Neural cell (in vitro differentiated cells): ENCODE results near the gene MYO10. TPM values are rescaled to one million over a fixed set of nuclear protein-coding genes. Genes with fewer than 3 reads are reported as not detected.

Source experiments
- H2AFZ ChIP-seq: fragments of 200-600, 300-800 bp; sonication (generic), shearing (Covaris generic); 2 replicates; pipeline ENCODE4 v1.6.0; 2014; ENCODE audit warnings: low read depth, mild to moderate bottlenecking, antibody characterized with exemption, low read length, moderate library complexity
- H3F3A ChIP-seq: fragments of 200-600 bp; shearing (Covaris generic); 2 replicates; pipeline ENCODE4 v1.6.1; 2016; ENCODE audit warnings: mild to moderate bottlenecking, moderate library complexity, mixed read lengths, antibody characterized with exemption, low read length; ENCODE audit not compliant: insufficient read depth, poor library complexity, severe bottlenecking
- H3K27ac ChIP-seq: fragments of 200-600, 300-800 bp; sonication (generic), shearing (Covaris generic); 2 replicates; pipeline ENCODE4 v1.5.1; 2014; ENCODE audit warnings: mild to moderate bottlenecking, low read length, moderate library complexity
- H3K27me3 ChIP-seq: fragments of 300-800, 200-600 bp; sonication (generic), shearing (Covaris generic); 2 replicates; pipeline ENCODE4 v1.6.0; 2014; ENCODE audit warnings: mild to moderate bottlenecking, low read depth, low read length, moderate library complexity; ENCODE audit not compliant: insufficient read depth
- H3K36me3 ChIP-seq: fragments of 300-800, 200-600 bp; sonication (generic), shearing (Covaris generic); 2 replicates; pipeline ENCODE4 v1.5.1; 2014; ENCODE audit warnings: mild to moderate bottlenecking, antibody characterized with exemption, low read length, moderate library complexity; ENCODE audit not compliant: insufficient read depth
- H3K4me2 ChIP-seq: fragments of 300-800, 200-600 bp; sonication (generic), shearing (Covaris generic); 2 replicates; pipeline ENCODE4 v1.6.0; 2014; ENCODE audit warnings: mild to moderate bottlenecking, low read length
- H3K4me3 ChIP-seq: fragments of 300-800, 200-600 bp; sonication (generic), shearing (Covaris generic); 2 replicates; pipeline ENCODE4 v1.5.1; 2014; ENCODE audit warnings: mild to moderate bottlenecking, low read length, moderate library complexity
- H3K79me2 ChIP-seq: fragments of 200-600 bp; shearing (Covaris generic); replicated peaks from 2 replicates; pipeline ENCODE4 v1.6.0; 2014; ENCODE audit warnings: mild to moderate bottlenecking, low read length, moderate library complexity; ENCODE audit not compliant: insufficient read depth
- H3K9ac ChIP-seq: fragments of 300-800, 200-600 bp; sonication (generic), shearing (Covaris generic); 2 replicates; pipeline ENCODE4 v1.6.1; 2016; ENCODE audit warnings: mild to moderate bottlenecking, low read length, mixed read lengths
- H3K9me2 ChIP-seq: fragments of 200-600 bp; shearing (Covaris generic); 2 replicates; pipeline ENCODE4 v1.6.1; 2016; ENCODE audit warnings: mild to moderate bottlenecking, low read length, mixed read lengths; ENCODE audit not compliant: insufficient read depth
- H3K9me3 ChIP-seq: fragments of 200-600, 300-800 bp; sonication (generic), shearing (Covaris generic); 2 replicates; pipeline ENCODE4 v1.6.1; 2016; ENCODE audit warnings: mild to moderate bottlenecking, mixed run types, low read length, moderate library complexity, mixed read lengths
- H4K20me1 ChIP-seq: fragments of 200-600 bp; shearing (Covaris generic); 2 replicates; pipeline ENCODE4 v1.6.1; 2016; ENCODE audit warnings: mild to moderate bottlenecking, mixed run types; ENCODE audit not compliant: insufficient read depth
- CTCF ChIP-seq: fragments of 450-650 bp; IDR thresholded peaks from 2 replicates; pipeline ENCODE4 v1.5.1; 2014; ENCODE audit warnings: antibody characterized with exemption, mild to moderate bottlenecking, moderate library complexity; ENCODE audit not compliant: poor library complexity, severe bottlenecking
- EP300 ChIP-seq: fragments of 450-650 bp; conservative IDR thresholded peaks from 2 replicates; pipeline ENCODE4 v1.6.1; 2014; ENCODE audit warnings: antibody characterized with exemption, mild to moderate bottlenecking, moderate library complexity; ENCODE audit not compliant: poor library complexity, severe bottlenecking
- EZH2 ChIP-seq: fragments of 200-600, 300-800 bp; shearing (Covaris generic), sonication (generic); IDR thresholded peaks from 2 replicates; pipeline ENCODE4 v1.6.1; 2014; ENCODE audit warnings: antibody characterized with exemption, low read length, borderline replicate concordance, mild to moderate bottlenecking; ENCODE audit not compliant: insufficient read depth, poor library complexity, severe bottlenecking
- MXI1 ChIP-seq: fragments of 450-650 bp; conservative IDR thresholded peaks from 2 replicates; pipeline ENCODE4 v1.6.1; 2014; ENCODE audit warnings: antibody characterized with exemption, mild to moderate bottlenecking; ENCODE audit not compliant: poor library complexity, severe bottlenecking
- POLR2AphosphoS5 ChIP-seq: IDR thresholded peaks from 2 replicates; pipeline ENCODE4 v1.6.1; 2012
- RAD21 ChIP-seq: fragments of 450-650 bp; conservative IDR thresholded peaks from 2 replicates; pipeline ENCODE4 v1.6.1; 2014; ENCODE audit warnings: antibody characterized with exemption, mild to moderate bottlenecking, moderate library complexity
- REST ChIP-seq: IDR thresholded peaks from 2 replicates; pipeline ENCODE4 v1.6.1; 2012; ENCODE audit warnings: borderline replicate concordance
- SMC3 ChIP-seq: fragments of 450-650 bp; conservative IDR thresholded peaks from 2 replicates; pipeline ENCODE4 v1.6.1; 2014; ENCODE audit warnings: antibody characterized with exemption, mild to moderate bottlenecking, moderate library complexity; ENCODE audit not compliant: poor library complexity
- TAF1 ChIP-seq: IDR thresholded peaks from 2 replicates; pipeline ENCODE4 v1.6.1; 2012; ENCODE audit warnings: low read depth
- polyA plus RNA-seq: library from polyadenylated mRNA; depleted of rRNA; stranded (reverse); fragments of >200 nt; gene quantifications from 2 replicates; pipeline ENCODE4 v1.2.3, GENCODE V29; 2014

Gene MYO10
- polyA plus RNA-seq, 1 donor from 2014 or later: 3.2 TPM

DNA sequence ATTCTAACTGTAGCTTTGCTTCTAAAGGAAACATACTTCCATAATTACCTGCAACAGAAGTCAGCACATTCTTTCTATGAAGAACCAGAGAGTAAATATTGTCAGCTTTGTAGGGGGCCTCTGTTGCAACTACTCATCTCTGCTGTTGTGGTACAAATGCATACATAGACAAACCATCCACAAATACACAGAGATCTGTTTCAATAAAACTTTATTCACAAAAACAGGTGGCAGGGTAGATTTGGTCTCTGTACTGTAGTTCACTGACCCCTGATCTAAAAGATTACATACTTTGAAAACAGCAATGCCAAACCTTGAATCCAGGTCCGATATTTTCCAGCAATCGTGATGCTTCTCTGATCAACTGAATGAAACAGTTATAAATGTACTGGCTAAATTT lies 274.4 kb downstream of the MYO10 start:
- H3K4me2 ChIP-seq: no peak overlapping the region
- no peak overlapping the region for H3K4me3 ChIP-seq
- TF ChIP-seq TAF1 (no peak), POLR2AphosphoS5 (no peak), MXI1 (no peak), SMC3 (no peak), EP300 (no peak), CTCF (no peak), REST (no peak), EZH2 (no peak), RAD21 (no peak)
- no peaks in the 10 kb centered on the region for H3K9me3 ChIP-seq
- H3K9me2 ChIP-seq: no peaks in the 10 kb centered on the region
- no peaks in the 10 kb centered on the region for H3K27me3 ChIP-seq
- H3K9ac ChIP-seq: no peak overlapping the region
- H4K20me1 ChIP-seq: no peaks in the 10 kb centered on the region
- no peaks in the 10 kb centered on the region for H3K79me2 ChIP-seq
- no peaks in the 10 kb centered on the region for H3K36me3 ChIP-seq
- no peak overlapping the region for H3K27ac ChIP-seq
- no peak overlapping the region for H2AFZ ChIP-seq
- H3F3A ChIP-seq: no peaks in the 10 kb centered on the region

GRCh38 chr5:16660982-16661381 lies 275.1 kb downstream of the MYO10 start:
- H3K36me3 ChIP-seq: no peaks in the 10 kb centered on the region
- H3K9me2 ChIP-seq: no peaks in the 10 kb centered on the region
- no peaks in the 10 kb centered on the region for H3F3A ChIP-seq
- H2AFZ ChIP-seq: no peak overlapping the region
- H3K27ac ChIP-seq: no peak overlapping the region
- H3K4me3 ChIP-seq: no peak overlapping the region
- TF ChIP-seq SMC3 (no peak), RAD21 (no peak)
- H3K79me2 ChIP-seq: no peaks in the 10 kb centered on the region
- no peak overlapping the region for H3K9ac ChIP-seq
- H3K27me3 ChIP-seq: no peaks in the 10 kb centered on the region
- H4K20me1 ChIP-seq: no peaks in the 10 kb centered on the region
- H3K4me2 ChIP-seq: no peak overlapping the region
- no peaks in the 10 kb centered on the region for H3K9me3 ChIP-seq

DNA sequence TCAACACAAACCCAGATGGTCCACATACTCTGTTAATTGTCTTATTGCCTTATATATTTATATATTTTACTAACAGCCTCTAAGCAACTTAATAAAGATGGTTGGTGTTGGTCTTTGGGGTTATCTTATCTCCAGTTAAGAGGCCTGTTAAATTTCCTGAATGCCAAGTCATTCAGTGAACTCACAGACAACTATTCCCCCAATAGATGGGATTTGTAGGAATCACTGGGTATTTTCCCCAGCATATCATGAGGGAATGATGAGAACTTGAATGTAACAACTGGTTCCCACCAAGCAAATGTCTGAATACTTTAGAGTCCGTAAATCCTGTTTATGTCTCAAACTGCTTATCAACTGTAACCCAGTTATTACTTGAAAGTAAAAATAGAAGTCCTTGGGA lies 276.6 kb downstream of the MYO10 start:
- H3K27ac ChIP-seq: no peak overlapping the region
- no peak overlapping the region for H3K9ac ChIP-seq
- no peaks in the 10 kb centered on the region for H3K9me3 ChIP-seq
- no peak overlapping the region for H3K4me2 ChIP-seq
- H3K36me3 ChIP-seq: no peaks in the 10 kb centered on the region
- H3F3A ChIP-seq: no peaks in the 10 kb centered on the region
- H4K20me1 ChIP-seq: no peaks in the 10 kb centered on the region
- no peaks in the 10 kb centered on the region for H3K27me3 ChIP-seq
- no peak overlapping the region for H2AFZ ChIP-seq
- TF ChIP-seq TAF1 (no peak), EZH2 (no peak), REST (no peak), SMC3 (no peak), MXI1 (no peak), CTCF (no peak), RAD21 (no peak), EP300 (no peak), POLR2AphosphoS5 (no peak)
- no peaks in the 10 kb centered on the region for H3K79me2 ChIP-seq
- no peak overlapping the region for H3K4me3 ChIP-seq
- H3K9me2 ChIP-seq: no peaks in the 10 kb centered on the region
